ENCODE data around the gene PRR11. TPM values are rescaled to one million over a fixed set of nuclear protein-coding genes. Genes with fewer than 3 reads are reported as not detected.

The PRR11 gene
- 44.7 to 62.2 TPM (median 54.5 TPM) in 5 replicates for total RNA-seq (2022; extraction: Qiagen RNA extraction; ENCODE audit: low read depth)

DNA sequence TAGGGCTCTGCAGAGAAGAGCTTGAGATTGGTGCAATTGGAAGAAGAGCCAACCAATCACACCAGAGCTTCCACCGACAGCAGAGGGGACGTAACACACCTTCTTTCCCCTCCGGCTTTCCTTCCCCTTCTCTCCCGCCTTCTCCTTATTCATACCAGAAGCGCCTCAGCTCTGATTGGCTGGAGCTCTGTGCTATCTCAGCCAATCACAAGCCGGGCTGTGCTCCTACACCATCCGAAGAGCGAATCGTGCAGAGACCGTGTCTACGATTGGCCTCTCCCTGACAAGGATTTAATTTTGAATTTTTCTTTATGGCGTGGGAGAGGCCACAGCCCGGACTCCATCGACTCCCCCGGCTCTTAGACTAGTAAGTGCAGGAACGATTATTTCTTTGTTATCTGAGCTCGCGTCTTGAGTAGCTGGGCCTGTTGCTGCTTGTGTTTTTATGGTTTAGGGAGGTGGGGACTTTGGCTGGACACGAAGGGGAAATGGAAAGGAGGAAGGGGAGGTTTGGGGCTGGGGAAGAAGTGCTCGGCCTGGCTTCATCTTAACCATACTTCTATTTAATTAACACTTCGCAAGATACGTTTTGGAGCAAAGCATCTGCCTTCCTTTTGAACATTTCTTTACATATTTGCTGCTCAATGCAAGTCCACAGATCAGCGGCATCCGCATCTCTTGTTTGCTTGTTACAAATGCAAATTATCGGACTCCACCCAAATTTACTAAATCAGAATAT, at the start of gene PRR11:
PRR11 (plus strand) TSS at position 308 of the 739 bp plus-strand sequence. CDS start 14,007 bp downstream, outside the sequence.

DNA sequence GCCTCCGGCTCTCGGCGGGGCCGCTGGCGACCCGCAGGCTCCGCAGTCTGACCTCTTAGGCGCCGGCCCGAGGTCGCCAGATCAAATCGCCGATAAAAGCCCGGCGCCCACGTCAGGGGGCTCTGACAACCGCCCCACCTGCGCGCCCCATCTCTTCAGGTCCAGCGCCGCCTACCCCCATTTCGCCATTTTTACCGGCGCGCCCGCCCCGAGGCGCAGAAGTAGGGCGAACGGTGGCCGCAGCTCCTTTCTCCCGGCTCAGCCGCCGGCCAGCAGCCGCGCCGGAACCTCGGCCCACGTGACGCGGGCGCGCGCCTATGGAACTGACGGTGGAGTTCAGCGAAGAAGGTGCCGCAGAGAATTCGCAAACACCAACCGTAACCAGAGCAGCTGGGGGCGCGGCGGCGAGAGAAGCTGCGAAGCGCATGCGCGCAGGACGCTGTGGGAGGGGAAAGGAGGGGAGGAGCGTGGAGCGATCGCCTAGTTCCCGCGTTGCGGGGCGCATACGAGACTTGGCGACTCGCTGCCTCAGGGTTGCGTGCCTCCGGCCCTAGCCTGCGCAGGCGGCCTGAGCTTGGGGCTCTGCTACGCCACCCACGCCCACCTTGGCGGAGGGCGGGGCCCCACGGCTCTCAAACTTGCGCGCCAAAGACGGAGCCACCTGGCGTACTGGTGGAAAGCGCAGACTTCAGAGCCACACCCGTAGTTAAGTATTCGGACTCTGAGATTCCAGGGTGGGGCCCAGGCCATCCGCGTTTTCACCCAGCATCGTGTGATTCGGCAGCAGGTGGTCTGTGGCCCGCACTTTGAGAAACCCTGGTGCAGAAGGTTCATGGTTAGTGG, 48.9 kb upstream of the PRR11 start, which contains the start of gene TRIM37:
TRIM37 (minus strand) TSS at position 418 of the 843 bp plus-strand sequence. CDS start 419 bp downstream, outside the sequence.

DNA sequence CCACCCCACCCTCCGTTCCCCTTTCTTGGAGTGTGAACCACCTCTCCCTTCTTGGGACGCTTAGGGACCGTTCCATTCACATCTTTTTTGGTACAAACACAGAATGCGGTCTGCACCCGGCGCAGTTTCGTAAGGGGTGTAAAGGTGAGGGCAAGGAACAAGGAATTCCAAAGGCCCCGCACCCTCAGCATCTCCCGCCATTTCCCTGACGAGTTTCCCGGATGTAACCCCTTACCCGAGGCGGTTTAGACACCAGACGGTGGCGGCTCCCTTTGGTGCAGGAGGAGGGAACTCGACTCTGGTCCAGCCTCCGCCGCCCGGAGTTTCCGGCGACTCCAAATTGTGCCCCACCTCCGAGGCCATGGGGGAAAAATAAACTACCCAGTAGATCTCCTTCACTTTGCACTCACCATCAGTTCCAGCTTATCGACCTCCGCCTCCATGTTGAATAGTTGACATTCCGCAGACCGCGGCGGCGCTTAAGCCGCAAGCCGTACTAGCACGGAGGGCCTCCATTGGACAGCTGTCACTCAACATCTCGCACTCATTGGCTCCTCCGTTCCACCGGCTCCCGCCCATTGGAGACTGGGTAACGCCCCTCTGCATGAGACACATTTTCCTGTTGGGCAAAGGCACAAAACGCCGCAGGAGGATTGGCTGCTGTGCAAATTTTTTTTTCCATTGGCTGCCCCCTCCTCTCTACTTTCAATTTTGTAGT, 666 bp upstream of the PRR11 start, which contains the start of gene SKA2:
SKA2 (minus strand) TSS at position 466 of the 718 bp plus-strand sequence; CDS start at position 443, 23 bp downstream.

DNA sequence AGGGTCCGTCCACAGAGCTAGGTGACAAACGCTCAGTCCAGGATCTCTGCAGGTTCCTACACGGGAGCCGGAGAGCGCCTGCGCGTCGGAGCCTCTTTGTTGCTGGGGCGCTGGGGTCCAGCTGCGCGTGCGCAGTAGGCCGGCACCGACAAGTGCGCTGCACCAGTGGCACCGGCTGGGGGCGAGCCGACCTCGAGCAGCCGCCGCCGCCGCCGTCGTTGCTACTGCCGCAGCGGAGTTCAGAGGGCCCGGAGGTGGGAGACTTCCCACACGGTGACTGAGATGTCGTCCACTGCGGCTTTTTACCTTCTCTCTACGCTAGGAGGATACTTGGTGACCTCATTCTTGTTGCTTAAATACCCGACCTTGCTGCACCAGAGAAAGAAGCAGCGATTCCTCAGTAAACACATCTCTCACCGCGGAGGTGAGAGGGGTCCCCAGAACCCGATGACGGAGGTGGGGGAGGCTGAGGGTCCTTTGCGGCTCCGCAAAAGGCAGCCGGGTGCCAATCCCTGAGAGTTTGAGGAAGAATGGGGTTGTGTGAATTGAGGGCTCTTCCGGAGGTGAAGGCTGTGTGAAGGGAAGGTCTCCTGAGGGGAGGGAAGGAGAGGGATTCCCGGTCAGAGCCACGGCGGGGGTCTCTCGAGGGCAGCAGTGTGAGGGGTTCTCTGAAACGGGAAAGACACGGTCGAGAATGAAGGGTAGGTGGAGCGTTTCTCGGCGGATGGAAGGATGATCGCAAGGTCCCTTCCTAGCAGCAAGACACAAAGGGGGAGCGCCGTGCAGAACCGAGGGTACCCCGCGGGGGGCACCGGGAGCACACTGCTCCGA, 65.0 kb downstream of the PRR11 start, which contains the start of gene GDPD1:
GDPD1 (plus strand) TSS at position 184 of the 831 bp plus-strand sequence; CDS start at position 283, 99 bp downstream.

Other genes with a start within 250 kb of the PRR11 start
- 17.9 to 23.2 TPM (median 22.4 TPM) in 5 replicates for gene TRIM37, start 48.9 kb upstream of the PRR11 start, total RNA-seq (2022; extraction: Qiagen RNA extraction; ENCODE audit: low read depth)
- gene SKA2, start 560 bp upstream of the PRR11 start, total RNA-seq (2022; extraction: Qiagen RNA extraction; ENCODE audit: low read depth) = 94.2 to 144 TPM (median 98.6 TPM) in 5 replicates
- gene SMG8, start 54.3 kb downstream of the PRR11 start, total RNA-seq (2022; extraction: Qiagen RNA extraction; ENCODE audit: low read depth) = 28.8 to 30.1 TPM (median 29.1 TPM) in 5 replicates
- gene GDPD1, start 64.8 kb downstream of the PRR11 start, total RNA-seq (2022; extraction: Qiagen RNA extraction; ENCODE audit: low read depth) = 0.71 to 1.0 TPM (median 0.82 TPM) in 5 replicates
- 1.9 to 3.7 TPM (median 3.4 TPM) in 5 replicates for gene YPEL2, start 175.9 kb downstream of the PRR11 start, total RNA-seq (2022; extraction: Qiagen RNA extraction; ENCODE audit: low read depth)